Aorta (tissue), 5 donors: ENCODE measurements around the gene HOXB3. TPM values are rescaled to one million over a fixed set of nuclear protein-coding genes. Genes with fewer than 3 reads are reported as not detected.

ENCODE experiments used
- ATAC-seq: fragments of 200-7000 bp; cut with Tn5 transposase; one replicate; pipeline ENCODE4 v1.9.1; 2022; ENCODE audit warnings: moderate library complexity; ENCODE audit not compliant: low FRiP score
- DNase-seq, 2 donors: peaks; one replicate each; pipeline ENCODE4 v3.0.0-alpha.2; 2020
- H3K27ac ChIP-seq, 2 donors: one replicate each; pipeline ENCODE4 v1.5.1; 2013; ENCODE audit warnings: low read length in 2 of 2, mild to moderate bottlenecking in 2 of 2, moderate library complexity in 2 of 2, control low read depth in 1 of 2, inconsistent platforms in 1 of 2, low read depth in 1 of 2
- H3K27me3 ChIP-seq, 2 donors: one replicate each; pipeline ENCODE4 v1.6.1; 2013; ENCODE audit warnings: control low read depth in 1 of 2, low read length in 1 of 2, mild to moderate bottlenecking in 1 of 2, moderate library complexity in 1 of 2; ENCODE audit not compliant: insufficient read depth in 2 of 2, control insufficient read depth in 1 of 2
- H3K36me3 ChIP-seq, 2 donors: one replicate each; pipeline ENCODE4 v1.6.1; 2013; ENCODE audit warnings: control low read depth in 1 of 2, low read length in 1 of 2, mild to moderate bottlenecking in 1 of 2; ENCODE audit not compliant: insufficient read depth in 2 of 2, control insufficient read depth in 1 of 2
- H3K4me1 ChIP-seq, 2 donors: one replicate each; pipeline ENCODE4 v1.6.1; 2013; ENCODE audit warnings: low read length in 2 of 2, control low read depth in 1 of 2, mild to moderate bottlenecking in 1 of 2, moderate library complexity in 1 of 2; ENCODE audit not compliant: insufficient read depth in 2 of 2, control insufficient read depth in 1 of 2
- H3K4me3 ChIP-seq, 2 donors: one replicate each; pipeline ENCODE4 v1.5.1; 2013; ENCODE audit warnings: low read length in 2 of 2, control low read depth in 1 of 2, mild to moderate bottlenecking in 1 of 2
- H3K9me3 ChIP-seq: one replicate; pipeline ENCODE4 v1.6.1; 2013; ENCODE audit warnings: mild to moderate bottlenecking, low read length; ENCODE audit not compliant: control insufficient read depth
- WGBS, 2 donors: extraction: QIAGEN DNeasy Blood & Tissue Kit; methylation state at CpG; one replicate each; pipeline ENCODE4 v1.1.7; 2013; 5-methylcytosine and 5-hydroxymethylcytosine counted together
- intact Hi-C, 2 donors: fragments of 100-400 bp; cut with DNase I; formaldehyde crosslinking; loops; one replicate each; pipeline versions ENCODE4 v1.14.2 to v1.15.0; 2022
- polyA plus RNA-seq, 2 donors: library from polyadenylated mRNA; stranded (reverse); fragments of 200-250 nt; gene quantifications; one replicate each; pipeline ENCODE4 v1.2.3, GENCODE V29; 2013
- total RNA-seq, 2 donors: library from RNA; stranded (reverse); fragmentation: NEBNext Ultra II Directional; extraction: Animal tissue kit (Norgen Biotek cat#: 25700); gene quantifications; one replicate each; pipeline ENCODE4 v1.2.1, GENCODE V29; 2021
- donor health status: healthy with polysubstance abuse.
- donor health status: Bipolar disorder and iron deficiency.
- donor health status: DM: no; HTN: no; CAD: no.
- donor health status: DM: no; HTN: no; CAD: no.
- donor health status: DM: yes; HTN: yes; CAD: no.

Gene HOXB3
- total and polyA plus RNA-seq, 4 donors: 2.4 to 62.9 (median 25.3) TPM

DNA sequence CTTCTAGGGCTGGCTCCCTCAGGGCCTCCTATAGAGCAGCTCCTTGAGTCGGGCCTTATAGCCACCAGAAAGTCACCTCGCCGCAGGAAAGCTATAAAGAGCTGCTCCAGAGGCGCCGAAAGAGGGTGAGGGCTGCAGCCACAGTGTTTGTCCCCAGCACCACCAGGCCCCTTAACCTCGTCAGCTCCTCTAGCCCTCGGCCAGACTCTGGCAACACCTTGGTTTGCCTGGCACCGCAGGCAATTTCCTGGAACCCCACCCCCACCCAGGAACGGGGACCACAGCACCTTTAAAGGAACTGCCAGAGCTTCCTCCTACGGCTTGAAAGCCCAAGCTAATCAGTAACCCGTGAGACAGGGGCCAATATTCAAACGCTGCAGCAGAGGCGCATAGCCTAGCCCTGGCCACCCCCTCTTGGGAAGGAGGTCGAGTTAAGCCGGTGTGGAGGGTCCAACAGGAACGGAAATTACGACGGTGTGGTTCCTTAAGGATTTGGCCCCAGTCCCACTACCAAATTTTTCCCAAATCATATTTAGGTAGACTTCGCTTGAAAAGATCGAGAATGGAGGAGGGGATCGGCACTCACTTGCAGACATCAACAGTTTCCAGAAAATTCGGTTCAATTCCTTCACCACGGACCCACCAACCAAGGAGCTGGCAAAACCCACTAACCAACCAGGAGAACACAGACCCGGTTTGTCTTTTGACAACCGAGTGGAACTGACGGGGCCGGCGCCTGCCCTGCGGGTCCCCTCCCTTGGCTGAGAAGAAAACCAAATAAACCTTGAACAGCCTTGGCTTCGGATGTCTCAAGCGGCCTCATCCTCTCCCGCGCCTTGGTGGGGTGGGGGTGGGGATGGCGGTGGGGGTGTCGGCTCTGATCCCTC lies 11.7 kb upstream of the HOXB3 start:
- Histone ChIP-seq H3K27ac (no peak overlapping the region), H3K4me3 (no peak overlapping the region), H3K4me1 (no peaks in the 10 kb centered on the region), H3K9me3 (no peaks in the 10 kb centered on the region), H3K27me3 (no peaks in the 10 kb centered on the region), H3K36me3 (no peaks in the 10 kb centered on the region)
- DNase-seq (no peak), ATAC-seq (no peak)
- intact Hi-C loops: no loop called here
- WGBS, 2 donors: 45 to 56% methylated on average over 35 of the region's 35 CpGs

DNA sequence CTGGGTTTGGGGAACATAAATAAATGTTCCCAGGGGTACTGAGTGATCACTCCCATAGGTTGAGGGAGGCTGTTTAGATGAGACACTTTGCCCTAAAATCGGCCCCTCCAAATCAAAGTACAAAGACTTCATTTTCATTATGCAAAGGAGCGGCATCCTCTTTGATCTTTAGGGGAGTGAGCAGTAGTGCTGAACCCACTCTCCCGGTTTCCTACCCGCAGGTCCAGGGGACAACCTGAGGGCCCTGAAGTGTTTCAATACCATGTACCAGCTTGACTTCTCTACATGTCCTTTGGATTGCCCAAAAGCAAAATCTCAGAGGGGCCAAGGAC lies 11.1 kb upstream of the HOXB3 start:
- no peak for ATAC-seq

GRCh38 chr17:48600244-48601098 lies 10.4 kb upstream of the HOXB3 start:
- Histone ChIP-seq H3K36me3 (no peaks in the 10 kb centered on the region), H3K27me3 (no peaks in the 10 kb centered on the region), H3K4me1 (no peaks in the 10 kb centered on the region), H3K9me3 (no peaks in the 10 kb centered on the region), H3K27ac (no peak overlapping the region), H3K4me3 (no peak overlapping the region)
- no peak for ATAC-seq
- WGBS, 2 donors: 75 to 89% methylated on average over 17 of the region's 17 CpGs
- no peak for DNase-seq
- intact Hi-C loops: no loop called here

More for the DNA sequence above, 11.1 kb upstream of the HOXB3 start:
- Histone ChIP-seq H3K9me3 (no peaks in the 10 kb centered on the region), H3K4me1 (no peaks in the 10 kb centered on the region), H3K27ac (no peak overlapping the region), H3K4me3 (no peak overlapping the region), H3K27me3 (no peaks in the 10 kb centered on the region), H3K36me3 (no peaks in the 10 kb centered on the region)
- no peak for DNase-seq
- WGBS, 2 donors: 70 to 94% methylated on average over 4 of the region's 4 CpGs
- intact Hi-C loops: no loop called here

GRCh38 chr17:48599354-48599753 lies 9.3 kb upstream of the HOXB3 start:
- intact Hi-C loops: loop anchor here (5.0 to 10.0 kb wide), 2 partner anchors 262 to 575 kb away; no protein-coding TSS in a partner anchor
- Histone ChIP-seq H3K27me3 (no peaks in the 10 kb centered on the region), H3K4me3 (no peak overlapping the region), H3K9me3 (no peaks in the 10 kb centered on the region), H3K36me3 (no peaks in the 10 kb centered on the region), H3K27ac (no peak overlapping the region), H3K4me1 (no peaks in the 10 kb centered on the region)
- WGBS, 2 donors: 85 to 95% methylated on average over 5 of the region's 5 CpGs
- no peak for ATAC-seq
- DNase-seq: no peak

DNA sequence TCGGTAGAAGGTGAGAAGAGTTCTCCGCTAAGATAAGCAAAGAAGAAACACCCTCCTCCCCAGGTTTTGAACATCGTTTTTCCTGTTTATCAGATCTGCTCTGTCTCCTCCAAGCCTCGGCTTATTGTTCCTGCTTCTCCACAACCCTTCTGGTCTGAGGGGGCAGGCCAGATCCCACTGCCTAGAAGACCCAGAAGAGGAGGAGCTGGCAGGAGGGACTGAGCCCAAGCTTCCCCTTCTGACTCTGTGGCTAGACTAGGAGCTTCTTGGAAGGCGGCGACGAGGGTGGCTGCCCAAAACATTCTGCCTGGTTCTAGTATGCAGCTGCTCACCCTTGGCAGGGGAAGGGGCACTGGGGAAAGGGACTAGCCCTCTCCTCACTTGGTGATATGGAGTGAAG lies 8.7 kb upstream of the HOXB3 start:
- 63 to 77% methylated on average over 7 of the region's 7 CpGs for WGBS, 2 donors
- intact Hi-C loops: loop anchor here (5.0 to 10.0 kb wide), 2 partner anchors 261 to 574 kb away; no protein-coding TSS in a partner anchor
- H3K4me3 ChIP-seq: no peak overlapping the region
- ATAC-seq: no peak
- H3K27ac ChIP-seq: no peak overlapping the region
- H3K27me3 ChIP-seq: no peaks in the 10 kb centered on the region
- no peak for DNase-seq
- no peaks in the 10 kb centered on the region for H3K36me3 ChIP-seq
- no peaks in the 10 kb centered on the region for H3K4me1 ChIP-seq
- H3K9me3 ChIP-seq: no peaks in the 10 kb centered on the region

- H3K36me3 ChIP-seq: no peaks in the 10 kb centered on the region
- peak overlapping the region in 1 of 2 donors; percentile 54 for H3K4me3 ChIP-seq
- intact Hi-C loops: loop anchor here (5.0 to 10.0 kb wide), 2 partner anchors 261 to 573 kb away; no protein-coding TSS in a partner anchor
- no peaks in the 10 kb centered on the region for H3K4me1 ChIP-seq
- ATAC-seq (peak; percentile 55), DNase-seq (peak; percentile 82 to 90)
- H3K27ac ChIP-seq: no peak overlapping the region
- H3K27me3 ChIP-seq: no peaks in the 10 kb centered on the region
- WGBS, 2 donors: 1 to 2% methylated on average over 66 to 68 of the region's 68 CpGs
- H3K9me3 ChIP-seq: no peaks in the 10 kb centered on the region
These were observed 8.0 kb upstream of the HOXB3 start for GRCh38 chr17:48597778-48598631.

- WGBS, 2 donors: 3 to 6% methylated on average over 16 of the region's 16 CpGs
- intact Hi-C loops: loop anchor here (5.0 to 10.0 kb wide), 2 partner anchors 260 to 573 kb away; no protein-coding TSS in a partner anchor
- Histone ChIP-seq H3K27ac (no peak overlapping the region), H3K36me3 (no peaks in the 10 kb centered on the region), H3K27me3 (no peaks in the 10 kb centered on the region), H3K4me1 (no peaks in the 10 kb centered on the region), H3K4me3 (peak overlapping the region in 1 of 2 donors; percentile 54), H3K9me3 (no peaks in the 10 kb centered on the region)
- ATAC-seq: no peak
- no peak for DNase-seq
These were observed 7.4 kb upstream of the HOXB3 start for GRCh38 chr17:48597528-48597777.
